CD4-positive, alpha-beta memory T cell (primary cell): ENCODE measurements around the gene RPIA. TPM values are rescaled to one million over a fixed set of nuclear protein-coding genes. Genes with fewer than 3 reads are reported as not detected.

Experiments
- CTCF ChIA-PET: fragments of 350-600 bp; sonication (Branson Sonifier 250); formaldehyde crosslinking; loops from one replicate; lab custom pipeline; 2021; ENCODE audit warnings: inconsistent platforms; ENCODE audit not compliant: partially characterized antibody; lab: Charles Lee
- POLR2A ChIA-PET: fragments of 350-600 bp; sonication (Branson Sonifier 250); formaldehyde crosslinking; loops from one replicate; lab custom pipeline; 2021; ENCODE audit not compliant: partially characterized antibody; lab: Charles Lee
- DNase-seq, 5 donors: peaks; one replicate each; pipeline versions ENCODE4 v3.0.0 to v3.0.0-alpha.2; 2020 to 2022; ENCODE audit warnings: mixed read lengths in 1 of 5
- H3K27ac ChIP-seq: one replicate; pipeline ENCODE4 v1.7.0; 2013; ENCODE audit warnings: low read depth, low read length
- H3K27me3 ChIP-seq: 2 replicates; pipeline ENCODE4 v1.7.0; 2013; ENCODE audit warnings: mild to moderate bottlenecking, low read length, moderate library complexity; ENCODE audit not compliant: insufficient read depth
- H3K36me3 ChIP-seq: 2 replicates; pipeline ENCODE4 v1.7.0; 2013; ENCODE audit warnings: mild to moderate bottlenecking, low read length, moderate library complexity; ENCODE audit not compliant: insufficient read depth
- H3K4me1 ChIP-seq: 2 replicates; pipeline ENCODE4 v1.7.0; 2013; ENCODE audit warnings: mild to moderate bottlenecking, low read length, moderate library complexity; ENCODE audit not compliant: insufficient read depth
- H3K4me3 ChIP-seq, 2 donors: one replicate each; pipeline ENCODE4 v1.7.0; 2013; ENCODE audit warnings: low read length in 2 of 2, mild to moderate bottlenecking in 1 of 2
- H3K9me3 ChIP-seq, 2 donors: one replicate each; pipeline ENCODE4 v1.7.0; 2013; ENCODE audit warnings: low read length in 2 of 2, control low read depth in 1 of 2; ENCODE audit not compliant: control insufficient read depth in 1 of 2
- H3K27ac Mint-ChIP-seq, 7 donors: one replicate each; pipeline ENCODE4 v1.8.0; 2020 to 2021; ENCODE audit warnings: mixed read lengths in 7 of 7, mild to moderate bottlenecking in 6 of 7, inconsistent platforms in 3 of 7, moderate library complexity in 3 of 7
- H3K27me3 Mint-ChIP-seq, 2 donors: one replicate each; pipeline ENCODE4 v1.8.0; 2020 to 2021; ENCODE audit warnings: mixed read lengths in 2 of 2
- H3K36me3 Mint-ChIP-seq, 2 donors: one replicate each; pipeline ENCODE4 v1.8.0; 2020 to 2021; ENCODE audit warnings: mixed read lengths in 2 of 2, inconsistent platforms in 1 of 2, mild to moderate bottlenecking in 1 of 2
- H3K4me1 Mint-ChIP-seq, 4 donors: one replicate each; pipeline ENCODE4 v1.8.0; 2020 to 2021; ENCODE audit warnings: mixed read lengths in 4 of 4, mild to moderate bottlenecking in 1 of 4
- H3K4me3 Mint-ChIP-seq, 8 donors: one replicate each; pipeline ENCODE4 v1.8.0; 2020 to 2021; ENCODE audit warnings: mixed read lengths in 8 of 8, mild to moderate bottlenecking in 7 of 8, moderate library complexity in 6 of 8, inconsistent platforms in 3 of 8
- H3K9me3 Mint-ChIP-seq, 8 donors: one replicate each; pipeline ENCODE4 v1.8.0; 2020 to 2021; ENCODE audit warnings: mixed read lengths in 8 of 8, mild to moderate bottlenecking in 5 of 8, inconsistent platforms in 3 of 8, moderate library complexity in 1 of 8
- intact Hi-C: fragments of 100-400 bp; cut with micrococcal nuclease; formaldehyde crosslinking; loops from one replicate; pipeline ENCODE4 v1.15.1; 2023
- polyA plus RNA-seq, 2 donors: library from polyadenylated mRNA; unstranded; fragments of 300-500 nt; fragmentation: Illumina TruSeq; gene quantifications; one replicate each; pipeline ENCODE4 v1.2.3, GENCODE V29; 2021
- total RNA-seq, 2 experiments: library from RNA; stranded (reverse); gene quantifications; one replicate each; pipeline ENCODE4 v1.2.3, GENCODE V29; 2021

RPIA gene
- total and polyA plus RNA-seq, 4 experiments from 2014 or later, result 20.9 to 44.5 (median 33.7) TPM

GRCh38 chr2:88746929-88747490 lies 55.5 kb downstream of the RPIA start:
- H3K27me3 Mint-ChIP-seq, result no peaks in the 10 kb centered on the region
- CTCF ChIA-PET, result interaction anchor here (8.5 kb wide), 1 partner anchor 7 kb away, joined by 44 read pairs; no protein-coding TSS in a partner anchor
- peaks cover 4 to 24% (median 12%) of the 10 kb centered on the region in 4 donors for H3K4me1 Mint-ChIP-seq
- H3K4me3 Mint-ChIP-seq, result no peak overlapping the region
- Histone ChIP-seq H3K27me3 (no peaks in the 10 kb centered on the region), H3K4me3 (no peak overlapping the region), H3K27ac (no peak overlapping the region), H3K9me3 (no peaks in the 10 kb centered on the region), H3K36me3 (peaks cover 19% of the 10 kb centered on the region), H3K4me1 (peaks cover 3% of the 10 kb centered on the region)
- POLR2A ChIA-PET, result no interaction called here
- H3K36me3 Mint-ChIP-seq, result peaks cover 87 to 95% of the 10 kb centered on the region in 2 donors
- DNase-seq, result no peak
- intact Hi-C loops, result no loop called here
- H3K27ac Mint-ChIP-seq, result peak overlapping the region in 4 of 7 donors; percentile 21 to 55 (median 48)
- peaks cover 0 to 37% (median 16%) of the 10 kb centered on the region in 8 donors for H3K9me3 Mint-ChIP-seq

DNA sequence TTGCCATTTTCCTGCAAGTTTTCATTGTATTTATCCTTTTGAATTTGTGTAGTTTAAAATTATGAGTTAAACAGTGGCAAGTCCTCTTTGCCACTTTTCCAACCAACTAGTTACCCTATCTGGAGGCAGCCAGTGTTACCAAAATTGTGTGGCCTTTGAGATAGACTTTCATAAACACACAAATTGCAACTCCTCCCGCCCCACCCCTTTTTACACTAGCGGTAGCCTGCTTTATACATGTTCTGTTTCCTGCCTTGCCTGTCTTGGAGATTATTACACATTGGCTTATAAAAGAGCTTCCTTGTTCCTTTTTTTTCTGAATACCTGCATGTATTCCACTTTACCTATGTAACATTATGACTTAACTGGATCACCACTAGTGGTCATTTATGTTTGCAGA lies 56.5 kb downstream of the RPIA start:
- H3K4me1 Mint-ChIP-seq, result peaks cover 7 to 25% (median 13%) of the 10 kb centered on the region in 4 donors
- POLR2A ChIA-PET, result no interaction called here

DNA sequence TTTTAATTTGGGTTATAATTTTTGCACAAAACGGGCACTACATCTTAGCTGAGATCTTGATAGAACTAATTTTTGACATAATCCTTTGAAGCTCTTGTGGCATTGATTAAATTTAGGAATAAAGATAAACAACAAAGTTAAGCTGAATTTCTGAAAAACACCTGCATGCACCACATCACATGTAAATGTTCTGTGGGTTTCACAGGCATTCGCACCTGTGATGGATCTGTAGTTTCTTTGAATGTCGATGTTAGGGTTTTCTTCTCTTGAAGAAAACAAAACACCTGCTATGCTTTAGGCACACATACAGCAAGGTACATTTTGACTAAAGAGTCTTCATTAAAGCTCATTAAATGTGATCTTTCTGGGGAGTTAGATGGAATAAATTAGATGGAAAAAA lies 60.3 kb downstream of the RPIA start:
- peaks cover 14 to 40% (median 22%) of the 10 kb centered on the region in 4 donors for H3K4me1 Mint-ChIP-seq
- intact Hi-C loops, result no loop called here
- Histone ChIP-seq H3K4me1 (peaks cover 25% of the 10 kb centered on the region), H3K27ac (no peak overlapping the region), H3K4me3 (no peak overlapping the region), H3K36me3 (peaks cover 10% of the 10 kb centered on the region), H3K27me3 (no peaks in the 10 kb centered on the region), H3K9me3 (no peaks in the 10 kb centered on the region)
- peaks cover 0 to 11% (median 0%) of the 10 kb centered on the region in 8 donors for H3K9me3 Mint-ChIP-seq
- ChIA-PET POLR2A (no interaction called here), CTCF (interaction anchor here (1.5 to 8.5 kb wide), 2 partner anchors 8 to 12 kb away, joined by 5 to 44 read pairs; no protein-coding TSS in a partner anchor)
- H3K27ac Mint-ChIP-seq, result peak overlapping the region; percentile 36 to 89 (median 66)
- peaks cover 49 to 83% of the 10 kb centered on the region in 2 donors for H3K36me3 Mint-ChIP-seq
- no peaks in the 10 kb centered on the region for H3K27me3 Mint-ChIP-seq
- DNase-seq, result peak in 4 of 5 donors; percentile 19 to 20 (median 20)
- peak overlapping the region in 2 of 8 donors; percentile 4 to 15 for H3K4me3 Mint-ChIP-seq

More for the DNA sequence above, 56.5 kb downstream of the RPIA start:
- Mint-ChIP-seq H3K27ac (peak overlapping the region in 1 of 7 donors; percentile 46), H3K36me3 (peaks cover 82 to 95% of the 10 kb centered on the region in 2 donors), H3K9me3 (peaks cover 0 to 37% (median 16%) of the 10 kb centered on the region in 8 donors), H3K4me3 (peak overlapping the region in 1 of 8 donors; percentile 7), H3K27me3 (no peaks in the 10 kb centered on the region)
- DNase-seq, result no peak
- Histone ChIP-seq H3K27me3 (no peaks in the 10 kb centered on the region), H3K36me3 (peaks cover 19% of the 10 kb centered on the region), H3K4me3 (no peak overlapping the region), H3K9me3 (no peaks in the 10 kb centered on the region), H3K4me1 (peaks cover 6% of the 10 kb centered on the region), H3K27ac (no peak overlapping the region)
- CTCF ChIA-PET, result interaction anchor here (2.0 to 8.5 kb wide), 2 partner anchors 8 to 10 kb away, joined by 6 to 44 read pairs; no protein-coding TSS in a partner anchor
- intact Hi-C loops, result no loop called here

GRCh38 chr2:88753833-88754584 lies 62.5 kb downstream of the RPIA start:
- Histone ChIP-seq H3K27ac (no peak overlapping the region), H3K27me3 (no peaks in the 10 kb centered on the region), H3K9me3 (no peaks in the 10 kb centered on the region), H3K4me3 (no peak overlapping the region), H3K36me3 (peaks cover 5% of the 10 kb centered on the region), H3K4me1 (peaks cover 25% of the 10 kb centered on the region)
- intact Hi-C loops, result no loop called here
- H3K4me3 Mint-ChIP-seq, result peak overlapping the region in 2 of 8 donors; percentile 17 to 61
- peaks cover 11 to 28% (median 19%) of the 10 kb centered on the region in 4 donors for H3K4me1 Mint-ChIP-seq
- peaks cover 44 to 68% of the 10 kb centered on the region in 2 donors for H3K36me3 Mint-ChIP-seq
- H3K9me3 Mint-ChIP-seq, result peaks cover 0 to 18% (median 10%) of the 10 kb centered on the region in 8 donors
- POLR2A ChIA-PET, result interaction anchor here (0.6 kb wide), 1 partner anchor 1335 kb away, joined by 3 read pairs; no protein-coding TSS in a partner anchor
- DNase-seq, result peak in 4 of 5 donors; percentile 30 to 35 (median 32)
- peak overlapping the region in 6 of 7 donors; percentile 68 to 96 (median 87) for H3K27ac Mint-ChIP-seq
- H3K27me3 Mint-ChIP-seq, result no peaks in the 10 kb centered on the region
- CTCF ChIA-PET, result interaction anchor here (0.8 to 8.5 kb wide), 2 partner anchors 10 to 14 kb away, joined by 3 to 44 read pairs; no protein-coding TSS in a partner anchor

DNA sequence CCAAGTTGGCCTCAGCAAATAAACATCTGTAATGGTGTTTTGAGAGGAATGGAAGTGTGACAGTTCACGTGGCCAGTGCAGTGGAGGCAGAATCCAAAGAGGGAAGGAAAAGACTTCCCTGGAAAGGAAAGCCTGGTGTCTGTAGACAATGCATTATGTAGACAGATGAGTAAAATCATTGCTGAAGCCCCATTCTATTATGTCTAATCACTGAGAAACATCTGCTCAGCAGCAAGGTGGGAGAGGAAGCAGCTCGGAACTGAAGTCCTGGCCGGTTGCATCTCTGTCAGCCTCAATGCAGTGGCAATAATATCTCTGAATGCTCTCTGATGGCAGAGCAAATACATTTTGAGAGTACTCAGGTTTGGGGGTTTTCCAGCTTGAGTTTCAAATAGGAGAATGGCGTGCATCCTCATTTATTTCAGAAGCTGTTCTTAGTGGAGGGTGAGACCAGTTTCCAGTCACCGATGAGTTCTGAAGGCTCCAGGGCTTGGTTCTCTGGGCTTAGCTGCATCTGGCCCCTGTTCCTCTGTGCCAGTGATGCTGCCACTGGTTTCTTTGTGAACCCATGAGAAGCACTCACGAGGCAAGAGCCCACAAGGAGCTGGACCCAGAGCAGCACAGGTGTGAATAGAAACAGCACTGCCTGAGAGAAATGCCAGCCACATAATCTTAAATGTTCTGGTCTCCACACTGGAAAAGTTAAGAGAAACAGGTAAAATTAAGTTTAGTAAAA lies 63.3 kb downstream of the RPIA start:
- H3K4me3 Mint-ChIP-seq, result no peak overlapping the region
- H3K27me3 Mint-ChIP-seq, result no peaks in the 10 kb centered on the region
- H3K9me3 Mint-ChIP-seq, result peaks cover 0 to 23% (median 14%) of the 10 kb centered on the region in 8 donors
- H3K27ac ChIP-seq, result no peak overlapping the region
- H3K4me3 ChIP-seq, result no peak overlapping the region
- H3K36me3 ChIP-seq, result peaks cover 5% of the 10 kb centered on the region
- CTCF ChIA-PET, result interaction anchor here (0.8 to 8.5 kb wide), 2 partner anchors 10 to 15 kb away, joined by 3 to 44 read pairs; no protein-coding TSS in a partner anchor
- no peak for DNase-seq
- intact Hi-C loops, result no loop called here
- peaks cover 40 to 61% of the 10 kb centered on the region in 2 donors for H3K36me3 Mint-ChIP-seq
- no peaks in the 10 kb centered on the region for H3K9me3 ChIP-seq
- no peaks in the 10 kb centered on the region for H3K27me3 ChIP-seq
- peaks cover 11 to 24% (median 19%) of the 10 kb centered on the region in 4 donors for H3K4me1 Mint-ChIP-seq
- H3K27ac Mint-ChIP-seq, result peak overlapping the region in 6 of 7 donors; percentile 61 to 96 (median 87)
- peaks cover 25% of the 10 kb centered on the region for H3K4me1 ChIP-seq
- POLR2A ChIA-PET, result interaction anchor here (0.6 kb wide), 1 partner anchor 1336 kb away, joined by 3 read pairs; no protein-coding TSS in a partner anchor

- Mint-ChIP-seq H3K27me3 (no peaks in the 10 kb centered on the region), H3K9me3 (peaks cover 0 to 32% (median 19%) of the 10 kb centered on the region in 8 donors), H3K36me3 (peaks cover 32 to 56% of the 10 kb centered on the region in 2 donors), H3K4me1 (peaks cover 10 to 24% (median 19%) of the 10 kb centered on the region in 4 donors), H3K27ac (peak overlapping the region in 4 of 7 donors; percentile 17 to 83 (median 62)), H3K4me3 (peak overlapping the region in 1 of 8 donors; percentile 40)
- ChIA-PET POLR2A (no interaction called here), CTCF (interaction anchor here (1.1 kb wide), 1 partner anchor 75 kb away, joined by 3 read pairs; no protein-coding TSS in a partner anchor)
- H3K9me3 ChIP-seq, result no peaks in the 10 kb centered on the region
- intact Hi-C loops, result no loop called here
- DNase-seq, result no peak
- H3K36me3 ChIP-seq, result peaks cover 4% of the 10 kb centered on the region
- no peak overlapping the region for H3K4me3 ChIP-seq
- peaks cover 25% of the 10 kb centered on the region for H3K4me1 ChIP-seq
- H3K27me3 ChIP-seq, result no peaks in the 10 kb centered on the region
- H3K27ac ChIP-seq, result no peak overlapping the region
Observed at GRCh38 chr2:88755836-88756235, 64.4 kb downstream of the RPIA start.
